Measurements from ENCODE around the gene SPOCK3. TPM values are rescaled to one million over a fixed set of nuclear protein-coding genes. Genes with fewer than 3 reads are reported as not detected.

SPOCK3 gene
- total and polyA plus RNA-seq, 10 of the 15 experiments (the other 5 are each of a cell fraction or from before 2014, with no cell fraction given): 0.06 to 0.39 (median 0.09) TPM; not detected in 5

DNA sequence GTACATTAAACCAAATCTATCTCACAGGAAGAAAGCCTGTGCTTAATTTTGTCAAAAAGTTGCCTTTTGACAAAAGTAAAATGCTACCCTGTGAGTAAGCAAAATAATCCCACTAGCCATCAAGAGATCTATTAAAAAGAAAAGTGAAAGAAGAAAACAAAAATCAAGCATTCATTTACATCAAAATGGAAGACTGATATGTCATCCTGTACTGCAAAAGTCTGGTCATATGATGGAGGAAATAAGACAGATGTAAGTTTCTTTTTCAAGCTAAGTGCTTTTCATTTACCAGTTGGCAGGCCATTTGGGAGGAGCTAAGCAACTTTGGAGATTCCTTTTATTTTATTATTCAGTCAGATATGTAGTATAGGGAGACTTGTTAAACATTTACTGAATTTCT is 387.4 kb downstream of the SPOCK3 start:
- RAD21 ChIA-PET (ENCODE audit: unreplicated experiment): no interaction called here
- intact Hi-C loops (cut with micrococcal nuclease; ENCODE audit: unreplicated experiment): no loop called here
- in situ Hi-C loops (cut with MboI): no loop called here
- Histone ChIP-seq H3K4me1 (ENCODE audit: control insufficient read depth, insufficient read depth, low read length) (no peaks in the 10 kb centered on the region), H3K27ac (ENCODE audit: control insufficient read depth, insufficient read depth) (no peak overlapping the region), H3K4me3 (no peak overlapping the region), H2AFZ (ENCODE audit: control insufficient read depth, low read depth, low read length) (peak overlapping the region; percentile 24), H3K9me3 (replicated peaks; ENCODE audit: control insufficient read depth, insufficient read depth, low read length) (peaks cover 5% of the 10 kb centered on the region; the same call in 2 of the 3 replicates), H3K27me3 (replicated peaks in 1 of 2; ENCODE audit: control insufficient read depth in 2 of 2, insufficient read depth in 2 of 2, low read length in 1 of 2) (no peaks in the 10 kb centered on the region), H3K36me3 (ENCODE audit: control insufficient read depth in 2 of 2, insufficient read depth in 2 of 2, low read length in 1 of 2) (no peaks in the 10 kb centered on the region), H3K79me2 (ENCODE audit: control insufficient read depth, insufficient read depth, low read length) (no peaks in the 10 kb centered on the region), H4K20me1 (ENCODE audit: control insufficient read depth, insufficient read depth) (no peaks in the 10 kb centered on the region), H3K4me2 (ENCODE audit: control insufficient read depth, insufficient read depth) (no peak overlapping the region), H3K9ac (ENCODE audit: control insufficient read depth, insufficient read depth, low read length) (no peak overlapping the region)
- POLR2A ChIA-PET: no interaction called here
- DNase-seq (ENCODE audit: low read depth, low spot score): no peak
- no peak for FAIRE-seq
- peak; percentile 48 for ATAC-seq
- SMC1A ChIA-PET (ENCODE audit: uncharacterized antibody, unreplicated experiment): interaction anchor here (0.7 to 1.6 kb wide), 4 partner anchors 9 to 48 kb away, joined by 3 to 4 read pairs (median 4); no protein-coding TSS in a partner anchor
- BruUV-seq (replicated peaks): no TSS peak
- CTCF ChIA-PET: interaction anchor here (1.8 kb wide), 1 partner anchor 16 kb away, joined by 6 read pairs; no protein-coding TSS in a partner anchor
- TF ChIP-seq NFYA (IDR thresholded peaks at IDR 0.05; ENCODE audit: borderline replicate concordance, low read depth, low read length) (no peak), EGR1 (IDR thresholded peaks at IDR 0.05; ENCODE audit: borderline replicate concordance in 1 of 2, low read depth in 2 of 2, low read length in 2 of 2) (no peak), EP300 (IDR thresholded peaks at IDR 0.05; ENCODE audit: borderline replicate concordance in 1 of 2, control insufficient read depth in 1 of 2, low read depth in 2 of 2, low read length in 2 of 2) (no peak), KLF5 (IDR thresholded peaks at IDR 0.05; ENCODE audit: partially characterized antibody) (no peak), TAF1 (IDR thresholded peaks at IDR 0.05; ENCODE audit: borderline replicate concordance, low read depth, low read length) (no peak), BHLHE40 (IDR thresholded peaks at IDR 0.05; ENCODE audit: borderline replicate concordance in 1 of 2, low read depth in 2 of 2, low read length in 1 of 2) (no peak), RBBP5 (conservative IDR thresholded peaks at IDR 0.05) (no peak)
- TF ChIP-seq, protein P1, sequence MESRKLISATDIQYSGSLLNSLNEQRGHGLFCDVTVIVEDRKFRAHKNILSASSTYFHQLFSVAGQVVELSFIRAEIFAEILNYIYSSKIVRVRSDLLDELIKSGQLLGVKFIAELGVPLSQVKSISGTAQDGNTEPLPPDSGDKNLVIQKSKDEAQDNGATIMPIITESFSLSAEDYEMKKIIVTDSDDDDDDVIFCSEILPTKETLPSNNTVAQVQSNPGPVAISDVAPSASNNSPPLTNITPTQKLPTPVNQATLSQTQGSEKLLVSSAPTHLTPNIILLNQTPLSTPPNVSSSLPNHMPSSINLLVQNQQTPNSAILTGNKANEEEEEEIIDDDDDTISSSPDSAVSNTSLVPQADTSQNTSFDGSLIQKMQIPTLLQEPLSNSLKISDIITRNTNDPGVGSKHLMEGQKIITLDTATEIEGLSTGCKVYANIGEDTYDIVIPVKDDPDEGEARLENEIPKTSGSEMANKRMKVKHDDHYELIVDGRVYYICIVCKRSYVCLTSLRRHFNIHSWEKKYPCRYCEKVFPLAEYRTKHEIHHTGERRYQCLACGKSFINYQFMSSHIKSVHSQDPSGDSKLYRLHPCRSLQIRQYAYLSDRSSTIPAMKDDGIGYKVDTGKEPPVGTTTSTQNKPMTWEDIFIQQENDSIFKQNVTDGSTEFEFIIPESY (IDR thresholded peaks at IDR 0.05): no peak
- TF ChIP-seq, protein P2, sequence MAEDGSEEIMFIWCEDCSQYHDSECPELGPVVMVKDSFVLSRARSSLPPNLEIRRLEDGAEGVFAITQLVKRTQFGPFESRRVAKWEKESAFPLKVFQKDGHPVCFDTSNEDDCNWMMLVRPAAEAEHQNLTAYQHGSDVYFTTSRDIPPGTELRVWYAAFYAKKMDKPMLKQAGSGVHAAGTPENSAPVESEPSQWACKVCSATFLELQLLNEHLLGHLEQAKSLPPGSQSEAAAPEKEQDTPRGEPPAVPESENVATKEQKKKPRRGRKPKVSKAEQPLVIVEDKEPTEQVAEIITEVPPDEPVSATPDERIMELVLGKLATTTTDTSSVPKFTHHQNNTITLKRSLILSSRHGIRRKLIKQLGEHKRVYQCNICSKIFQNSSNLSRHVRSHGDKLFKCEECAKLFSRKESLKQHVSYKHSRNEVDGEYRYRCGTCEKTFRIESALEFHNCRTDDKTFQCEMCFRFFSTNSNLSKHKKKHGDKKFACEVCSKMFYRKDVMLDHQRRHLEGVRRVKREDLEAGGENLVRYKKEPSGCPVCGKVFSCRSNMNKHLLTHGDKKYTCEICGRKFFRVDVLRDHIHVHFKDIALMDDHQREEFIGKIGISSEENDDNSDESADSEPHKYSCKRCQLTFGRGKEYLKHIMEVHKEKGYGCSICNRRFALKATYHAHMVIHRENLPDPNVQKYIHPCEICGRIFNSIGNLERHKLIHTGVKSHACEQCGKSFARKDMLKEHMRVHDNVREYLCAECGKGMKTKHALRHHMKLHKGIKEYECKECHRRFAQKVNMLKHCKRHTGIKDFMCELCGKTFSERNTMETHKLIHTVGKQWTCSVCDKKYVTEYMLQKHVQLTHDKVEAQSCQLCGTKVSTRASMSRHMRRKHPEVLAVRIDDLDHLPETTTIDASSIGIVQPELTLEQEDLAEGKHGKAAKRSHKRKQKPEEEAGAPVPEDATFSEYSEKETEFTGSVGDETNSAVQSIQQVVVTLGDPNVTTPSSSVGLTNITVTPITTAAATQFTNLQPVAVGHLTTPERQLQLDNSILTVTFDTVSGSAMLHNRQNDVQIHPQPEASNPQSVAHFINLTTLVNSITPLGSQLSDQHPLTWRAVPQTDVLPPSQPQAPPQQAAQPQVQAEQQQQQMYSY (CRISPR knock-in tag; IDR thresholded peaks at IDR 0.05): no peak
- TF ChIP-seq, protein P3, sequence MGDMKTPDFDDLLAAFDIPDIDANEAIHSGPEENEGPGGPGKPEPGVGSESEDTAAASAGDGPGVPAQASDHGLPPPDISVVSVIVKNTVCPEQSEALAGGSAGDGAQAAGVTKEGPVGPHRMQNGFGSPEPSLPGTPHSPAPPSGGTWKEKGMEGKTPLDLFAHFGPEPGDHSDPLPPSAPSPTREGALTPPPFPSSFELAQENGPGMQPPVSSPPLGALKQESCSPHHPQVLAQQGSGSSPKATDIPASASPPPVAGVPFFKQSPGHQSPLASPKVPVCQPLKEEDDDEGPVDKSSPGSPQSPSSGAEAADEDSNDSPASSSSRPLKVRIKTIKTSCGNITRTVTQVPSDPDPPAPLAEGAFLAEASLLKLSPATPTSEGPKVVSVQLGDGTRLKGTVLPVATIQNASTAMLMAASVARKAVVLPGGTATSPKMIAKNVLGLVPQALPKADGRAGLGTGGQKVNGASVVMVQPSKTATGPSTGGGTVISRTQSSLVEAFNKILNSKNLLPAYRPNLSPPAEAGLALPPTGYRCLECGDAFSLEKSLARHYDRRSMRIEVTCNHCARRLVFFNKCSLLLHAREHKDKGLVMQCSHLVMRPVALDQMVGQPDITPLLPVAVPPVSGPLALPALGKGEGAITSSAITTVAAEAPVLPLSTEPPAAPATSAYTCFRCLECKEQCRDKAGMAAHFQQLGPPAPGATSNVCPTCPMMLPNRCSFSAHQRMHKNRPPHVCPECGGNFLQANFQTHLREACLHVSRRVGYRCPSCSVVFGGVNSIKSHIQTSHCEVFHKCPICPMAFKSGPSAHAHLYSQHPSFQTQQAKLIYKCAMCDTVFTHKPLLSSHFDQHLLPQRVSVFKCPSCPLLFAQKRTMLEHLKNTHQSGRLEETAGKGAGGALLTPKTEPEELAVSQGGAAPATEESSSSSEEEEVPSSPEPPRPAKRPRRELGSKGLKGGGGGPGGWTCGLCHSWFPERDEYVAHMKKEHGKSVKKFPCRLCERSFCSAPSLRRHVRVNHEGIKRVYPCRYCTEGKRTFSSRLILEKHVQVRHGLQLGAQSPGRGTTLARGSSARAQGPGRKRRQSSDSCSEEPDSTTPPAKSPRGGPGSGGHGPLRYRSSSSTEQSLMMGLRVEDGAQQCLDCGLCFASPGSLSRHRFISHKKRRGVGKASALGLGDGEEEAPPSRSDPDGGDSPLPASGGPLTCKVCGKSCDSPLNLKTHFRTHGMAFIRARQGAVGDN (IDR thresholded peaks at IDR 0.05): no peak
- TF ChIP-seq, protein P4, sequence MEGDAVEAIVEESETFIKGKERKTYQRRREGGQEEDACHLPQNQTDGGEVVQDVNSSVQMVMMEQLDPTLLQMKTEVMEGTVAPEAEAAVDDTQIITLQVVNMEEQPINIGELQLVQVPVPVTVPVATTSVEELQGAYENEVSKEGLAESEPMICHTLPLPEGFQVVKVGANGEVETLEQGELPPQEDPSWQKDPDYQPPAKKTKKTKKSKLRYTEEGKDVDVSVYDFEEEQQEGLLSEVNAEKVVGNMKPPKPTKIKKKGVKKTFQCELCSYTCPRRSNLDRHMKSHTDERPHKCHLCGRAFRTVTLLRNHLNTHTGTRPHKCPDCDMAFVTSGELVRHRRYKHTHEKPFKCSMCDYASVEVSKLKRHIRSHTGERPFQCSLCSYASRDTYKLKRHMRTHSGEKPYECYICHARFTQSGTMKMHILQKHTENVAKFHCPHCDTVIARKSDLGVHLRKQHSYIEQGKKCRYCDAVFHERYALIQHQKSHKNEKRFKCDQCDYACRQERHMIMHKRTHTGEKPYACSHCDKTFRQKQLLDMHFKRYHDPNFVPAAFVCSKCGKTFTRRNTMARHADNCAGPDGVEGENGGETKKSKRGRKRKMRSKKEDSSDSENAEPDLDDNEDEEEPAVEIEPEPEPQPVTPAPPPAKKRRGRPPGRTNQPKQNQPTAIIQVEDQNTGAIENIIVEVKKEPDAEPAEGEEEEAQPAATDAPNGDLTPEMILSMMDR (IDR thresholded peaks at IDR 0.05 in 2 of 3, conservative IDR thresholded peaks at IDR 0.05 in 1 of 3; ENCODE audit: control insufficient read depth in 2 of 3, extremely low read depth in 1 of 3, insufficient read depth in 1 of 3, low read depth in 3 of 3, low read length in 3 of 3): no peak

Data from GM12878 (cell line).